SHP77 (cell line): ENCODE data around the gene CCDC61.

Experiments used
- DNase-seq, 2 experiments: peaks; one replicate each; lab custom pipeline; 2025; lab: John Stamatoyannopoulos, UW

CCDC61 gene

DNA sequence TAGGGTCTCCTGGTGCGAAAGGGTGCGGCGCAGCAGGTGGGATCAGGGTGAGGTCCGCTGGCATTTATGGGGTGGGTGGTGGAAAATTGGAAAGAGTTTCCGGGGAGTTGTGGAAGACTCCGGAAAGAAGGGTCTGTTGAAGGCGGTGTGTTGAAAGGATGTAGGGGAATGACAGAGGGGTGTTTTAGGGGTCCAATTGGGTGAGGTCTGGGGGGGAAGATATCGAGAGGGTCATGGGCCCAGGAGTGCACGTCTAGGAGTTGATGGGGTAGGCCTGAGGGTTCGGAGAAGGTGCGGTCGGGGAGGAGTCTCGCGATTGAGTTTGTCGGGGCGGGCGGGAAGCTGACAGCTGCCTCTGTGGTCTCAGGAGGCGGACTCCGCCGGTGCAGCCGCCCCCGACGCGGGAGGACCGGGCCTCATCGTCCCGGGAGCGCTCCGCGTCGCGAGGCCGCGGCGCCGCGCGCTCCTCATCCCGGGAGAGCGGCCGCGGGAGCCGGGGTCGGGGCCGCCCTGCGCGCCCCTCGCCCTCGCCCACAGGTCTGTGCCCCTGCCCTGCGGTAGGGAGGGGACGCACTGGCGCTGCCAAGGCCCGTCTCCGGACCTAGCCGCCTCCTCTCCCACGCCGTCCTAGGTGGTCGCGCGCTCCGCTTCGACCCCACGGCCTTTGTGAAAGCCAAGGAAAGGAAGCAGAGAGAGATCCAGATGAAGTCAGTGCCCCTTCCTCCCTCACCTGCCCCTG lies 20.6 kb downstream of the CCDC61 start:
- no peak for DNase-seq

DNA sequence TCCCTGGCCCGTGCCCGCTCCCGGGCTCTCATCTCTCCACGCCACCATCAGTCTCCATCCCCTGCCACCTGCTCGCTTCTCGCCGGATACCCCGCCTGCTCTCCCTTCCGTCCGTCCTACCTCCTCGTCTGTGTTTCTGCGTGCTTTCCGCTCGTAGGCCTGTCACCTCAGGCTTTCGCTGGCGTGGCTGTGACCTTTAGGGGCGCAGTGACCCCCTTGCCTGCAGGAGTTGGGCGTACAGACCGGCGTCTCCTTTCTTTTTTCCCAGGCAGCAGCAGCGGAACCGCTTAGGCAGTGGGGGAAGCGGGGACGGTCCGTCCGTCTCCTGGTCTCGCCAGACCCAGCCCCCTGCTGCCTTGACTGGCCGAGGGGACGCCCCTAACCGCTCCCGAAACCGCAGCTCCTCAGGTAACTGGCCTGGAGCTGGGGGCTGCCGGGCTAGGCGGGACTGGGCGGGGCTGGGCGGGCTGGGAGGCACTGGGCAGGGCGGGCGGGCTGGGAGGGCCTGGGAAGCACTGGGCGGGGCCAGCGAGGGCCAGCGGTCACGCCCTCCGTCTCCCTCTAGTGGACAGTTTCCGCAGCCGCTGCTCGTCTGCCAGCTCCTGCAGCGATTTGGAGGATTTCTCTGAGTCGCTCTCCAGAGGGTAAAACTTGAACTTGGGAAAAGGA lies 21.3 kb downstream of the CCDC61 start:
- DNase-seq = peak; percentile 46 to 70

DNA sequence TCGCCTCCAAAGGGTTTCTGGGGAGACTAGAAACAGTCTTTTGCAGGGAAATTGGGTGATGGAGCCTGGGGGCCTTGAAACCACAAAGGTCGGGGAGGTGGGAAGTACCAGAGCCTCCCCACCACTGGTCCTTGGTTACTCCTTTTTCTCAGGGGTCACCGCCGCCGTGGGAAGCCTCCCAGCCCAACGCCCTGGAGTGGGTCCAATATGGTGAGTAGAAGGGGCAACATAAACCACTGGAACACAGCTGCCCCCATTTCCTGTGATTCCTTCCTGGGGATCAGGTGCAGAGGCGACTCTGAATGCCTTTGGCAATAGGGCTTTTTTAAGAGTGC lies 21.8 kb downstream of the CCDC61 start:
- DNase-seq = no peak

DNA sequence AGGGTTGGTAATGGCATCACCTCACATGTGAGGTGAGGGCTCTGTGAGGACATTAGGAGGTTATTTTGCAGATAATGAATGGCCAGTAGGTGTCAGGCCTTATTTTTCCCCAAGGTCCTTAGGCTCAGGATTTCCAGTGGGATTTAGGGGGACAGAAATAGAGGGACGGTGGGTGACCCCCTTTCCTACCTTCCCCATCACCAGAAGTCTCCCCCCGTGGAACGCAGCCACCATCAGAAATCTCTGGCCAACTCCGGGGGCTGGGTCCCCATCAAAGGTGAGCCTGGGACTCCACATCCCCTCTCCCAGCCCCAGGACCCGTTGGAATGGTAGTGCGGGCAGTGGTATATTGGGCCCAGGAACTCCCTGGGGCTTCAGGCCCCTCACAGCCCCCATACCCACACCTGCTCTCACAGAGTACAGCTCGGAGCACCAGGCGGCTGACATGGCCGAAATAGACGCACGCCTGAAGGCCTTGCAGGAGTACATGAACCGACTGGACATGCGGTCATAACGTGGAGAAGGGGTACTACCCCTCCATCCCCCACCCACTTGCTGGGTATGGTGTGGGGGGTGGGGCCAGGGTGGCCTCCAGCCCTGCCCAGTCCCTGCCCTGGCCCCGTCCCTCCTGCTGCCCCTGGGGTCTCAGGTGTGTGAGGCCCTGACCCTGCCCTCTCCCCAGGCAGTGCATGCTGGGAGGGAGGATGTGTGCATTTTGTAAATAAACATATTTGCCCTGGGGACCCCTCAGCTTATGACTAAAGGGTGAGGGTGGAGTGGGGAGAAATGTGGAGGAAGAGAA lies 22.8 kb downstream of the CCDC61 start:
- DNase-seq = no peak

DNA sequence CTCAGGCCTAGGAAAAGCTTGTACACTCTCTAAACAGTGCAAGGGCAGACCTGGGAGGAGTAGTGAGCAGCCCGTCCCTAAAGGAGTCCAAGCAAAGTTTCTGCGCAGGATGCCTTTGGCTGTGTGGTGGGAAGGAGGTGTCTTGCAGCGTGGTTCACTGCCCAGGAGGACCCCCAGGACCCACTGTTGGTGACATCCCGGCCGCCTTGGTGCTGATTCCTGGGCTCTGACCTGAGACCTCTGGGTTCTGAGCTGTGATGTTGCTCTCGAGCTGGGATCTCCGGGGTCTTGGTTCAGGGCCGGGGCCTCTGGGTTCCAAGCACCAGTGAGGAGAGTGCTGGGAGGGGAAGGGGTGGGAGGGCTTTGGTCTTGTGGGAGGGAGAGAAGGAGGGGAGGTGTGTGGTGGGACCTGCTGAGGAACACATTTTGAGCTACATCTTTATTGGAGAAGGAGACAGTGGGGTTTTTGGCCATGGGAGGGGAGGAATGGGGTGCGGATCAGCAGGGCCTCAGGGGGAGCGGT lies 23.5 kb downstream of the CCDC61 start:
- DNase-seq = no peak

DNA sequence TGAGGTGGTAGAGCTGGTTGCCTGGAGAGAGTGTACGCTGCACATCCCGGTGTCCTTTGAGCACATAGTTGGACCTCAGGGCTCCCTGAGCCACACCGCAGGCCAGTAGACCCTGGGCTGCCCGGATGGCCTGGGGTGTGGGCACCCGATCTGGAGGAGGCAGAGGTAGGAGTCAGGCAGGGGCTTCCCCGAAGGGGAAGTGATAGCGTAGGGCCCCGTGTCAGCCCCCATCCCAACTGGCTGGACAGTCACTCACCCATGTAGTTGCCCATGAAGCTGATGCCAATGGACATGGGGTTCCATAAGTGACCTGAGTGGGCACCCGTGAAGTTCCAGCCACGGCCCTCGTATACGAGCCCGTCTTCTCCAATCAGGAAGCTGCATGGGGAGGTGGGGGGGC lies 24.0 kb downstream of the CCDC61 start:
- DNase-seq = no peak

DNA sequence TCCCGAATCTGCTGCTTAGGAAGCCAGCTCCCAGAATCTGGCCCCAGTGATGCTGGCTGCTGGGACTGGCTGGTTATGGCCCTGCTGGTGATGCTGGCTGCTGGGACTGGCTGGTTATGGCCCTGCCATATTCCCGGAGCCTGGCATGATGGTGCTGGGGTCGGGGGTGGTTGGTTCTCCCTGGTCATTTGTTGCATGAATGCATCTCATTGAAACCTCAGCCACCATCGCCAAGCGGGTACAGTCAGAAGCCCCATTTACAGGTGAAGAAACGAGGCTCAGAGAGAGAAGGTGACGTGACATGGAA lies 25.5 kb downstream of the CCDC61 start:
- no peak for DNase-seq

DNA sequence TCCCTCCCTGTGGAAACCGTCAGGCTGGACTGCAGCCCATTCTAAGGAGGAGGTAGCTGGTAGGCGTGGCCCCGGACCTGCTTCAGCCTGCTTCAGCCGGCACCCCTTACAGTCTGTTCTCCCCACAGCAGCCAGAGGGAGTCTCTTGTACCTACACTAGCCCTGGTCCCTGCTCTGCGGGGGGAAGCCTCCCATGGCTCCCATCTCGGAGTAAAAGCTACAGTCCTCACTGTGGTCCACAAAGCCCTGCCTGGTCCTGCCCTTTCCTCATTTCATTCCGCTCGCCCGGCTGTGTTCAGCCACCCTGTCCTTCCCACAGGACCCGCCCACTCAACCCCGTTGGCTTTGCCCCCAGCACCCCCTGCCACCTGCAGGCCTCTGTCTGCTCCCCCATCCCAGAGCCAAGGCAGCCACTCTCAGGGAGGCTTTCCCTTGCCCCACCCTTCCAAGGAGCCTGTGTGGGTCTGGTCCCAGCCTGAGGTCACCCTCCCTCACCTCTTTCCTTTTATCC lies 26.3 kb downstream of the CCDC61 start:
- DNase-seq = no peak

DNA sequence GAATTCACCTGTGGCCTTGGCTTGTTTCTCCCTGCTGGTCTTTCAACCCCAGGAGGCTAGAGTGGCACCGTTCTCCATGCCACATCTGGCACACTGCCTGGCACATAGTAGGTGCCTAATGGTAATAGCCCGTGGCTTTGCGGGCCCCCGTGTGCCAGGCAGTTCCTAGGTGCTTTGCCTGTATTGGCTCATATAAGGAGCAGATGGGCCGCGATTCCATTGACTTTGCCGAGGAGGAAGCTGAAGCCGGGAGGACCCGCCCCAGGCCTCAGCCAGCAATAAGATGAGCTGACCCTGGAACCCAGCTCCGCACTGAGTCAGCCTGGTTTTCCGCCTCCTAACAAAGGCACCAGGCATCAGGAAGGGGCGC lies 26.8 kb downstream of the CCDC61 start:
- no peak for DNase-seq

DNA sequence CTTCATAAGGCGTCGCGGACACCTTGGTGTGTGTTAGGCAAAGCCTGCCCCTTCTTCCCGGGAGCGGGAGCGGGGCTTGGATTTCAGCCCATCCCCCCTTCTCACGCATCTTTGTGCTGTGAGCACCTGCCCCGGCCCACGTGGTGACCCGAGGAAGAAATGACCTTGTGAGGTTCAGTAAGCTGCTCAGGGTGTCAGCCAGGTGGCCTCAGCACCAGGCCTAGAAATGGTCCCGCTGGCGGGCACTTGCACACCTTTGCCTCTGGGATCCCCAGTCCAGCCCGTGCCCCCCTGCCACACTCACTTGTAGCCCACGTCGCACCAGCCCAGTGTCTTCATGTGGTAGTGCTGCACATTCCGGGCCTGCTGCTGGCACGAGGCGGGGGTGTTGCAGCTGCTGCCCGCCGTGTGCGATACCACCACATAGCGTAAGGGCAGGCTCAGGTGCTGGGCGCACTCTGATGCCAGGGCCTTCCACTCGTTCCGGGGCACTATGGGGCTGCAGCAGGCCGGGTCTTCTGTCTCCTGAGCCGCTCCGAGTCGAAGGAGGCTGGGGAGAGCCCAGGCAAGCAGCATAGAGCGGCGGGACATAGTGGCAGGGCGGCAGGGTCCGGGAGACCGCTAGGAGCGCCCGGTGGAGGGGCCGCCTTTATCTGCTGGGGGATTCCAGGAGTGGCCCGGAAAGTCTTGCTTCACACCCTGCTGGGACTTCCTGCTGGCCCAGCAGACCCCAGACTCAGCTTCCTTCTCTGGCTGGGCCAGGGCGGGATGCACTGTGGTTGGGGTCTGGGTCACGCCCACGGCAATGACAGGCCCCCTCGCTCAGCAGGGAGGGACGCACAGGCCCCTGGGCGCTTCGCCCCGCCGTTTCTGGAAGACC lies 27.4 kb downstream of the CCDC61 start, which contains the start of gene PGLYRP1:
PGLYRP1 (minus strand) TSS at position 623 of the 880 bp plus-strand sequence; CDS start at position 591, 32 bp downstream.
- no peak for DNase-seq

DNA sequence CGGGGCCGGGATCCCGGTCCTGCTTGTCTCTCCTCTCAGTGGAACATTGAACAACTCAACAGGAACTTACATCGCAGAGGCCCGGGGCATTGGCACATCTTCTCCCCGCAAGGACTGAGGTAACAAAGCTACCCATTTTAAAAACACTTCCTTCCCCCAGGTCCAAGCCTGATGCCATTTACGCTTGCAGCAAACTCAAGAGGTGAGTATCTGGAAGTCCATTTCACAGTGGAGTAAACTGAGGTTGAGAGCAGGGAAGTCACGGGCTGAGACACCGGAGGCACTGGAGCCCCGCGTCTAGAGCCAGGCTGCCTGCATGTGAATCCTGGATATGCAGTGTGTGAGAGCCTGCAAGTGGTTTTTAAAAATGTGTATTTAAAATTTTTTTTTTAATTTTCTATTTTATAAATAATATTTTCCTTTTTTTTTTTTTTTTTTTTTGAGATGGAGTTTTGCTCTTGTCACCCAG lies 28.1 kb downstream of the CCDC61 start:
- no peak for DNase-seq

DNA sequence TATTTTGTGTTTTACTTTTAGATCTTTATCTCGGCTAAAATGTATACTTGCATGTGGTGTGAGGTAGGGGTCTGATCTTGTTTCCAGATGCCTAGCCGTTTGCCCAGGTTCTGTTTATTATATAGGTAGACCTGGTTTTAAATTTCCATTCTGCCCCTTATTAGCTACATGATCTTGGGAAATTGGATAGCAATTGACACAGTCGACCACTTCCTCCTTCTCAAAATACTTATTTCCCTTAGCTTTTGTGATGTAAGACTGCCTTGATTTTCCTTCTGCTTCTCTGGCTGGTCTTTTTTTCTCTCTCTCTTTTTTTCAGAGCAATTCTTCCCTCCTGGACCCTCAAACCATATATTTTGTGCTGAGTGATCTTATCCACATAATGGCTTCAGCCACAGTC lies 30.6 kb downstream of the CCDC61 start:
- no peak for DNase-seq

DNA sequence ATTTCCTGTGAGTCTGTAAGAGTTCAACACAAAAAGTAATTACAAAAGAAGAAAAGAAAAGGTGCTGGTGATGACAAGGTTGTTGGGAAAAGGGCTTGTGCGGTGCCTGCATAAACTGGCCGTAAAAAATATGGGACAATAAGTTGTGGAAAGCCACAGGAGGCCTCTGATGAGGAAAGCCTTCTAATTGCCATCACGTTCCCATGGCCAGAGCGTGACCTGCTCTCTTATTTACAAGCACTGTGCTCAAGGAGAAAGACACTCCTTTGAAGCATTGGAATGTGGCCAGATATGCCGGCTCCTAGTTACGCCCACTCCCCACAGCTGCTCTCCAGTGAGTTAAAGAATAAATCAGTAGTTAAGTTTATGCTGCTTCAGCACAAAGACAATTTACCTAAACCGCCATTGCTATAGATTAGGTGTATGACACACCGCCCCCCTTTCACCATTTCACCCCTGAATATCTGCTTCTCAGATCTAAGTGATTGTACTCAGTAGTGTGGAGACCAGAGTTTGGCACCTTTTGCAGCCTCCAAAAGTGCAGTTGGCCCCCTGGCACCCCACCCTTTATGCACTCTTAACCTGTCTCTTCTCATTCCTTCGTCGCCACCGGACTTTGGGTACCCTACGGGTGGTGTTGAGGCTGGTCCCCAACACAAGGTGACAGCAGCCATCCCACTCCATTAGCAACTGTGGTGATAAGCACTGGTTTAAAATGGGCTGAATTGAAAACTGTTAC lies 35.7 kb downstream of the CCDC61 start:
- no peak for DNase-seq

DNA sequence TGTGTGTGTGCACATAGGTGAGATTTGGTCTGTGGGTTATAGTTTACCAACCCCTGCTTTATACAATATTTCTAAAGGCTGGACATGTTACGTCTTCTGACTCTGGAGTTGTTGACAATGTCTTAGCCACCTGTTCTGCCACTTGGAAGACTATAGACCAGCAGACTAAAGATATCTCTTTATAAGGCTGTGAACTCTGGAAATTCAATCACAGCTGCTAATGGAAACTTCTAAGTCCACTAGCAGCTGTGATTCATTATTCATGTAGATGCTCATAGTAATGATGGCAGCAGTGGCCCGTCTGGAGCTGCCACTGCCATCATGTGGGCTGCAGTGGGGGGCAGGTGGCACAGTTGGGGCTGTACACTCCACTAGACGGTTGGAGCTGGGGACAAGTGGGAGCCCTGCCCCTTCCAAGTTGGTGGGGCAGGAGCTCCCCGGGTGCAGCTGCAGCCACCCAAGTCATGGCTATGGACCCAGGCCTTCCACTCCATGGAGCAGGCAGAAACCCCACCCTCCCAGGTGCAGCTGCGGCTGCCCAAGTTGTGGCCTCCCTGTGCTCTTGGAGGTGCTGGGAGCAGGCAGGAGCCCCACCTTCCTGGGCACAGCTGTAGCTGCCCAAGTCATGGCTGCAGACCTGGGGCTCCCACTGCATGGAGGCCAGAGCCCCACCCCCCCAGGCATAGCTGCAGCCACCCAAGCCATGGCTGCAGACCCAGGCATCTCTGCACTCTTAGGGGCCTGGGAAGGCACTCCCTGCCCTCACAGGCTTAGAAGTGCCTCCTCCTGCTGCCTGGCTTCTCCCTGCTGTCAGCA lies 36.7 kb downstream of the CCDC61 start:
- no peak for DNase-seq

DNA sequence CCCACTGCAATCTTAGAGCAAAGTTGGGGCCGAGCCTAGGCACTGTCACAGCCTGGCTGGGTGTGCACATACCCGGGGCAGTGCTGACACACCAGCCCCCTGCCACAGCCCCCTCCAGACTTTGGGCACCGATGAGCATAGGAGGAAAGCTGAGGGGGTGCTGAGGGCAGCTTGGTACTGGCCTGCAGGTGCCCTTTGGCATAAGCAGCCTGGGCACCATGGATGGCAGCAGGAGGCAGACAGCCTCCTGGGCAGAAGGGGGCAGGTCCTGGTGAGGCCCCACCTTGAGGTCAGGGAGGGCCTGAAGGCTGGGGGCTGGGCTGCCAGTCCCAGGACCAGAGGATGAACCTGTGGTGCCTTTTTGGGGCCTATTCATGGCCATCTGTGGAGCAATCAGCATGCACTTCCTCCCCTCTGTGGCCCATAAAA lies 37.3 kb downstream of the CCDC61 start:
- DNase-seq = no peak

DNA sequence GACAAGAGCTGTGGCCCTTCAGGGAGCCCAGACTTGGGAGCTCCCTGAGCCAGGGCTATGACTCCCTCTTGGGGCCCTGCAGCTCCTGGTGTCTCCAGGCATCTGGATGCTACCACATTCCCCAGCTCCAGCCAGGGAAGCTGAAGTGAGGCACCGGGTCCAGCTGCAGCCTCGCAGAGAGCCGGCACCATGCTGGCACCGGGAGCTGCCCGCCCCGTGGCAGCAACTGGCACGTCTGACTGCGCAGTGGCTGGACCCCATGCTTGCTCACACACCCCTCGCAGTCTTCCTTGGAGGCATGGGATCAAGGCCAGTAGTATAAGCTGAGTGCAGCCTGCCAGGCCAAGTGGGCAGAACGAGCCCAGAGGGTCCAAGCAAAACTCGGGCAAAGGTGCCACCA lies 38.1 kb downstream of the CCDC61 start:
- no peak for DNase-seq

DNA sequence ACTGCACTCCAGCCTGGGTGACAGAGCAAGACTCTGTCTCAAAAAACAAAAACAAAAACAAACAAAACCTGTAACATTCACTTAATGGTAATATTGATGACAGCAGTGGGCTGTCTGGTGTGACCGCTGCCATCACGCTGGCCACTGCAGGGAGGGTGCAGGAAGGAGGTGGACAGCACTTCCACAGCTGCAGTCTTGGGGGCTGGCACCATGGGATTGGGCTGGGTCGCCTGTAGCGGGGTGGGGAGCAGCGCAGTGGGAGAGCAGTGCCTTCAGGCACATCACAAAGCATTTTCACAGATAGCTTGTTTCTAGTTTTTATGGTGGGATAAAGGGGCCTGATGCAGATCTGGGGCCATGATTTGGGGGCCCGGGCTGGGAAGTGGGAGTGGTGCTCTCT lies 40.3 kb downstream of the CCDC61 start:
- DNase-seq = no peak

DNA sequence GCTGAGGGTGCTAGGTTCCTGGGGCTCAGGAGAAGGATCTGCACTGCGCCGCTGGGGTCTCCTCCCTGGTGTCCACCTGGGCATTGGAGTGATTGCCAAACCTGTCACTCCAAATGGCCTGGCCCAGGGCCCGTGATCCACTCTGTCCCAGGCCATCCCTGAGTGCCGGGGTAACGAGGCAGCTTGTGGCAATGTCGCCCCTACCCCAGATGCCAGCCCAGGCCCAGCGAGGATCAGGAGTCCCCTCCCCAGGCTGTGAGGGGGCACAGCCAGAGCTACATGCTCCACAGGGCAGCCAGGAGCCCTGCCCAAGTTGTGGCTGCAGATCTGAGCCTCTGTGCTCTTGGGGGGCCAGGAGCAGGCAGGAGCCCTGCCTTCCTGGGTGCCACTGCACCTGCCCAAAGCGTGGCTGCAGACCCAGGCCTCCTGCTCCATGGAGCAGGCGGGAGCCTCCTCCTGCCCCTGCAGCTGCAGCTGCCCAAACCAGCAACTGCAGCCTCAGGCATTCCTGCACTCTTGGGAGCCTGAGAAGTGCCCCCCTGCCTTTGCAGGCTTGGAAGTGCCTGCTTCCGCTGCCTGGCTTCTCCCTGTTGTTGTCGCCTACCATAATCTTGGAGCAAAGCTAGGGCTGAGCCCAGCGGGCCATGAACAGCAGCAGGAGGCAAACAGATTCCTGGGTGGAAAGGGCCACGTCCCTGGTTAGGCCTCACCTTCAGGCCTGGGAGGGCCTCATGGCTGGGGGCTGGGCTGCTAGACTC lies 40.9 kb downstream of the CCDC61 start:
- no peak for DNase-seq

DNA sequence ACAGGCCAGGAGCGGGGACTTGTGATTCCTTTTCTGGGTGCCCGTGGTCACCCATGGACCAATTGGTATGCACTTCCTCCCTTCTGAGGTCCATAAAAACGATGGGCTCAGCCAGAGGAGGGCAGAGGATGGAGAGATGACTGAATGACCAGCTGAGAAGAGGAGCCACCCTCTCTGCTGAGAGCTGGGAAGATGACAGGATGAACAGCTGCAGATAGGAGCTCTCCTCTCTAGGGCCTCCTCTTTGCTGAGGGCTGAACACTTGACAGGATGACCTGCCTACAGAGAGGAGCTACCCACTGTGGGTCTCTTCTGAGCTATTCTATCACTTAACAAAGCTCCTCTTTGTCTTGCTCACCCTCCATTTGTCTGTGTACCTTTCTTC lies 41.5 kb downstream of the CCDC61 start:
- DNase-seq = no peak
